Activated T-helper 2 cell treated with anti-CD3 and anti-CD28 coated beads, Interferon-gamma antibody, Interleukin-2, Interleukin-4, amounts not matched to agents 10 μg/mL and 5 μg/mL and 100 μg/mL, durations not matched to agents 14 hours and 24 hours and 36 hours (primary cell): Measurements from ENCODE around the gene HSD3B2. TPM values are rescaled to one million over a fixed set of nuclear protein-coding genes. Genes with fewer than 3 reads are reported as not detected.

Source experiments
- DNase-seq: peaks from one replicate; pipeline ENCODE4 v3.0.0; 2021; ENCODE audit warnings: low spot score
- H3K27ac Mint-ChIP-seq: one replicate; pipeline ENCODE4 v1.8.0; 2021; ENCODE audit warnings: mixed read lengths
- H3K27me3 Mint-ChIP-seq: one replicate; pipeline ENCODE4 v1.8.0; 2021; ENCODE audit warnings: low read depth, mixed read lengths
- H3K36me3 Mint-ChIP-seq: one replicate; pipeline ENCODE4 v1.8.0; 2021; ENCODE audit warnings: low read depth, mixed read lengths
- H3K4me1 Mint-ChIP-seq: one replicate; pipeline ENCODE4 v1.8.0; 2021; ENCODE audit warnings: low read depth, mixed read lengths
- H3K4me3 Mint-ChIP-seq: one replicate; pipeline ENCODE4 v1.8.0; 2021; ENCODE audit warnings: low read depth, mild to moderate bottlenecking, moderate library complexity, mixed read lengths
- H3K9me3 Mint-ChIP-seq: one replicate; pipeline ENCODE4 v1.8.0; 2021; ENCODE audit warnings: mixed read lengths
- intact Hi-C: fragments of 100-400 bp; cut with micrococcal nuclease; formaldehyde crosslinking; loops from one replicate; pipeline ENCODE4 v1.15.1; 2023
- total RNA-seq: library from RNA; stranded (reverse); gene quantifications from 2 replicates; pipeline ENCODE4 v1.2.3, GENCODE V29; 2022

HSD3B2 gene
- total RNA-seq, 1 donor from 2014 or later: not detected

GRCh38 chr1:119380304-119380703 lies 34.6 kb upstream of the HSD3B2 start:
- DNase-seq: no peak
- peaks cover 8% of the 10 kb centered on the region for H3K27me3 Mint-ChIP-seq
- no peak overlapping the region for H3K4me3 Mint-ChIP-seq
- no peak overlapping the region for H3K27ac Mint-ChIP-seq
- no peaks in the 10 kb centered on the region for H3K9me3 Mint-ChIP-seq
- intact Hi-C loops: no loop called here
- no peaks in the 10 kb centered on the region for H3K4me1 Mint-ChIP-seq
- no peaks in the 10 kb centered on the region for H3K36me3 Mint-ChIP-seq

DNA sequence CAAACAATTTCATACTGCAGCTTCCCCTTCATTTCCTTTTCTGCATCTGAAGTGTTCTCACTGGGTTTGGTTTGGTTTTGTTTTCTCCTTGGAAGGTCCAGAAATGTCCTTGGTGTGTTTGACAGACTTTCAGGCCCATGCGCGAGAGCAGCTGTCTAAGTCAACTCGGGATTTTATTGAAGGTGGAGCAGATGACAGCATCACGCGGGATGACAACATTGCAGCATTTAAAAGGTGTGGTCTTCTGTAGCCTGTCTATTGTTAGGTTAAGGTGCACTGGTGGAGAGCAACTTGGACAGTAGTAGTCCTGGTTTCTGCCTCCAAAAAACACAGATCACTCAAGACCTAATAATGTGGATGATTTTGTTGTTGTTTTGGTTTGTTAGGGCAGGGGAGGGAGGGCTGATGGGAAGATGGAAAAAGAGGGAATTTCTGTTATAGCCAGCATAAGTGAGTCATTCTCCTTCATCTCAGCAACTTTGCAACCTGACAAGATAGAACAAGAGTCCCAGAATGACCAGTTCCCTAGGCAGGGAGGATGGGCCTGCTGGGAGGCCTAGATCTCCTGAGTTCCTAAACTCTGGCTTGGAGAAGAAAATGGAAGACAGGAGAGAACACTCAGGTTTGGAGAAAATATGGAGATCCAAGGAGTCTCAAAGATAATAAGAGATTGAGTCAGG lies 33.8 kb upstream of the HSD3B2 start:
- no peaks in the 10 kb centered on the region for H3K9me3 Mint-ChIP-seq
- no peak overlapping the region for H3K4me3 Mint-ChIP-seq
- H3K27me3 Mint-ChIP-seq: peaks cover 8% of the 10 kb centered on the region
- no peak for DNase-seq
- no peaks in the 10 kb centered on the region for H3K36me3 Mint-ChIP-seq
- intact Hi-C loops: no loop called here
- no peaks in the 10 kb centered on the region for H3K4me1 Mint-ChIP-seq
- no peak overlapping the region for H3K27ac Mint-ChIP-seq

GRCh38 chr1:119384591-119384990 lies 30.4 kb upstream of the HSD3B2 start:
- DNase-seq: no peak
- intact Hi-C loops: no loop called here
- Mint-ChIP-seq H3K27ac (no peak overlapping the region), H3K27me3 (no peaks in the 10 kb centered on the region), H3K4me1 (no peaks in the 10 kb centered on the region), H3K36me3 (no peaks in the 10 kb centered on the region), H3K9me3 (no peaks in the 10 kb centered on the region), H3K4me3 (no peak overlapping the region)

GRCh38 chr1:119385650-119386049 lies 29.3 kb upstream of the HSD3B2 start:
- Mint-ChIP-seq H3K4me1 (no peaks in the 10 kb centered on the region), H3K27me3 (no peaks in the 10 kb centered on the region), H3K9me3 (no peaks in the 10 kb centered on the region), H3K36me3 (no peaks in the 10 kb centered on the region), H3K4me3 (no peak overlapping the region), H3K27ac (no peak overlapping the region)
- no peak for DNase-seq
- intact Hi-C loops: no loop called here

- intact Hi-C loops: no loop called here
- H3K27me3 Mint-ChIP-seq: no peaks in the 10 kb centered on the region
- H3K9me3 Mint-ChIP-seq: no peaks in the 10 kb centered on the region
- no peak overlapping the region for H3K27ac Mint-ChIP-seq
- H3K4me3 Mint-ChIP-seq: no peak overlapping the region
- DNase-seq: no peak
- H3K36me3 Mint-ChIP-seq: no peaks in the 10 kb centered on the region
- H3K4me1 Mint-ChIP-seq: no peaks in the 10 kb centered on the region
Measured at GRCh38 chr1:119387858-119388257, 27.1 kb upstream of the HSD3B2 start.

DNA sequence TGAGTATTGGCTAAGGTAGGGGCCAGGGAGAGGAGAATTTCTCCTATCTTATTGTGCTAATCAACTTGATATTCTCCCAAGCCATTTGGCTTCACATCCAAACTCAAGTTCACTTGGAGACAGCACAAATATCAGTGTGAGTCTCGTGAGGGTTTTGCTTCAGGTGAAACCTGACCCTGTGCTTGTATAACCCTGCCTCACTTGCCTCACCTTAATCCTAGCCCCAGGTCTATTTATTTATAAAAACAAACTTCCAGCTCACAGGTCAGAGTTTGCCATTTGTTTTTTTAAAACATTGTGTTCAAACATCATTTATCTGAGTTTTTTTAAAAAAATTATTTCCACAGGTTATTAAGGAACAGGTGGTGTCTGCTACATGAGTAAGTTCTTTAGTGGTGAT lies 26.5 kb upstream of the HSD3B2 start:
- no peaks in the 10 kb centered on the region for H3K36me3 Mint-ChIP-seq
- no peaks in the 10 kb centered on the region for H3K27me3 Mint-ChIP-seq
- intact Hi-C loops: no loop called here
- H3K4me1 Mint-ChIP-seq: no peaks in the 10 kb centered on the region
- H3K9me3 Mint-ChIP-seq: no peaks in the 10 kb centered on the region
- no peak overlapping the region for H3K27ac Mint-ChIP-seq
- H3K4me3 Mint-ChIP-seq: no peak overlapping the region
- no peak for DNase-seq

DNA sequence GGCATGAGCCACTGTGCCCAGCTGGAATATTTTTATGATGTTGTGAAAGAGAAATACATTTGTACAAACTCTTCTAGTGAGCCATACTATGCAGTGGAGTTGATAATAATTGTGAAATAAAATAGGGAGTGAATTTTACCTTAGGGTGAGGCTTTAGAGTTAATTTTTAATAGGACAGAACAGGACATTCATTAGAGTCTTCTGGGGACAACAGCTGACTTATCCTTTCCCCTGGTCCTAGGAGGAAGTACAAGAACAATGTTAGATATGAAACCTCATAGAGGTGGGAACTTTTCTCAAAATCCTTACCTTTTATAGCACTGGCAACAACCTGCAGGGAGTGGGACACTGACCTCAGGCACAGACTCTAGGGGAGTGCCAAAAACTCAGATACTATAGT lies 24.4 kb upstream of the HSD3B2 start:
- Mint-ChIP-seq H3K9me3 (no peaks in the 10 kb centered on the region), H3K27ac (no peak overlapping the region), H3K4me3 (no peak overlapping the region), H3K27me3 (no peaks in the 10 kb centered on the region), H3K36me3 (no peaks in the 10 kb centered on the region), H3K4me1 (no peaks in the 10 kb centered on the region)
- intact Hi-C loops: no loop called here
- DNase-seq: no peak

DNA sequence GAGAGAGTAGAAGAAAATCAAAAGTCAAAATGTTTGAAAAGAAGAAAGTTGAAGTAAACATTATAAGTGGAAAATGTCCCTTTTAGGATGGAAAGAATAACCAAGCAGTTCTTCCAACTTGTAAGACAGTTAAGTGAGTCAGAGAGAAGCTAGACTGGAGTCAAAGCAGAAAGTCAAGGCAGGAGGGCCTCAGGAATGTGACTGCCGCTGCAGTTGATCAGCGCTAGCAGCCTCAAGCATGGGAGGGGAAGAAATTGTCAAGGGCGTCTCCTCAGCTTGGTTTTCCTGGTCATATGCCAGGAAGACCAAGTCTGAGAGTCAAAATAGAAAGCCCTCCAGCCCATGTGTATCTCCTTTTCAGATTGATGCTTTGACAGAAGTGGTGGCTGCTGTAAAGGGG lies 23.2 kb upstream of the HSD3B2 start:
- Mint-ChIP-seq H3K4me1 (no peaks in the 10 kb centered on the region), H3K27me3 (peaks cover 1% of the 10 kb centered on the region), H3K9me3 (no peaks in the 10 kb centered on the region), H3K36me3 (no peaks in the 10 kb centered on the region), H3K27ac (no peak overlapping the region), H3K4me3 (no peak overlapping the region)
- DNase-seq: no peak
- intact Hi-C loops: no loop called here

DNA sequence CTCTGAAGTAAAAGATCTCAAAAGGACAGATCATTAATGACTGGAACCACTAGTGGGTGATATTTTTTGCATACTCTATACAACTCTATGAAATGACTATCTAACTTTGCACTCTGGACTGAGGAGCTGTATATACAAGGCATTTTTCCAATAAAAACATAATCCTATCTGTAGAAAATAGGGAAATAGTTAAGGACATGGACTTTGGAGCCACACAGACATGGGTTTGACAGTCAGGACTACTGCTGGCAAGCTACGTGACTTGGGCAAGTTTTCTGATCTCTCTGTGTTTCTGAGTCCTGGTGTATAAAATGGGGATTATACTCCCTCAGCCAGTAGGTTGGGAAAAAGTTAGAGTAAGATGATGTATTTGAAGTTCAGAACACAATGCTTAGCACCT lies 20.9 kb upstream of the HSD3B2 start:
- Mint-ChIP-seq H3K9me3 (no peaks in the 10 kb centered on the region), H3K4me3 (no peak overlapping the region), H3K4me1 (no peaks in the 10 kb centered on the region), H3K27ac (no peak overlapping the region), H3K27me3 (peaks cover 1% of the 10 kb centered on the region), H3K36me3 (no peaks in the 10 kb centered on the region)
- no peak for DNase-seq
- intact Hi-C loops: no loop called here

GRCh38 chr1:119396982-119397381 lies 18.0 kb upstream of the HSD3B2 start:
- no peaks in the 10 kb centered on the region for H3K36me3 Mint-ChIP-seq
- intact Hi-C loops: no loop called here
- no peaks in the 10 kb centered on the region for H3K9me3 Mint-ChIP-seq
- no peak for DNase-seq
- no peak overlapping the region for H3K4me3 Mint-ChIP-seq
- H3K4me1 Mint-ChIP-seq: no peaks in the 10 kb centered on the region
- peaks cover 1% of the 10 kb centered on the region for H3K27me3 Mint-ChIP-seq
- no peak overlapping the region for H3K27ac Mint-ChIP-seq

- Mint-ChIP-seq H3K4me3 (no peak overlapping the region), H3K9me3 (no peaks in the 10 kb centered on the region), H3K27me3 (peaks cover 1% of the 10 kb centered on the region), H3K36me3 (no peaks in the 10 kb centered on the region), H3K27ac (no peak overlapping the region), H3K4me1 (no peaks in the 10 kb centered on the region)
- intact Hi-C loops: no loop called here
- DNase-seq: no peak
Measured at GRCh38 chr1:119397986-119398385, 17.0 kb upstream of the HSD3B2 start.

DNA sequence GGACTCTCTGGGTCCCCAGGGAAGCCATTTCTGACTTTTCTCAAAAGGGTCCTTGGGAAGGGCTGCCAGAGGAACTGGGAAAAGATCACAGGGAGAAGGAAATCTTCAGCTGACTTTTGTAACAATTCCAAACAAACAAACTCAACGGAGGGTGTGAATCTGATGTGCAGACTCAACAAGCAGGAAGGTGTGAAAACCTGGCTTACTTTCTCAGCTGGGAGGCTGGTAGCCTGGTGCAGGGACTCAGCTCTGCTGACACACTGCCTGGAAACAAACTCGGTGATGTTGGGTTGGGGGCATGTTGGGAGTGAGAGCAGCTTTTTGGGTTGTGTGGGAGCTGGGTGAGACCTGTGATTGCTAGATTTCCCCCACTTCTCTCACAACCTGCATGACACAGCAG lies 10.2 kb upstream of the HSD3B2 start:
- H3K36me3 Mint-ChIP-seq: no peaks in the 10 kb centered on the region
- no peak overlapping the region for H3K27ac Mint-ChIP-seq
- H3K4me1 Mint-ChIP-seq: no peaks in the 10 kb centered on the region
- intact Hi-C loops: no loop called here
- no peak for DNase-seq
- no peak overlapping the region for H3K4me3 Mint-ChIP-seq
- peaks cover 2% of the 10 kb centered on the region for H3K27me3 Mint-ChIP-seq
- no peaks in the 10 kb centered on the region for H3K9me3 Mint-ChIP-seq

- no peaks in the 10 kb centered on the region for H3K36me3 Mint-ChIP-seq
- no peak for DNase-seq
- H3K4me1 Mint-ChIP-seq: no peaks in the 10 kb centered on the region
- H3K27ac Mint-ChIP-seq: no peak overlapping the region
- H3K9me3 Mint-ChIP-seq: no peaks in the 10 kb centered on the region
- peaks cover 2% of the 10 kb centered on the region for H3K27me3 Mint-ChIP-seq
- no peak overlapping the region for H3K4me3 Mint-ChIP-seq
- intact Hi-C loops: no loop called here
Measured at GRCh38 chr1:119409731-119410130, 5.2 kb upstream of the HSD3B2 start.

DNA sequence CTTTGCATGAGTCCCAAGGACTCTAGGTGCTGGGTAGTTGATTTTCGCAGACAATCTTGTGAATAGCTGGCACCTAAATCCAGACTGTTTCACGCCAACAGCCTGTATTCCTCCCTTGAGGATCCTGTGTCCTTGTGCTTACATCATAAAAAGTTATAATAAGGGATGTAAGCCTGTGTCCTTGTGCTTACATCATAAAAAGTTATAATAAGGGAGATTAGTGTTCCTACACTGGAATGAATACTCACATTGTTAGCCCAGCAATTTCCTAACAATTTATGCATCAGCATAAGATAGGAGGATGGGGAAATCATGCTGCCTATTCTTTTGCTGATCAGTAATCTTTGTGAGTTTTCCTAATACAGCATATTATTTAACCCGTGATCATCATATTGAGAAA lies 4.0 kb upstream of the HSD3B2 start:
- no peaks in the 10 kb centered on the region for H3K4me1 Mint-ChIP-seq
- H3K36me3 Mint-ChIP-seq: no peaks in the 10 kb centered on the region
- no peaks in the 10 kb centered on the region for H3K9me3 Mint-ChIP-seq
- H3K4me3 Mint-ChIP-seq: no peak overlapping the region
- no peak overlapping the region for H3K27ac Mint-ChIP-seq
- DNase-seq: no peak
- intact Hi-C loops: no loop called here
- H3K27me3 Mint-ChIP-seq: peaks cover 2% of the 10 kb centered on the region
